ENCODE results near the gene SNX18. TPM values are rescaled to one million over a fixed set of nuclear protein-coding genes. Genes with fewer than 3 reads are reported as not detected.

SNX18 gene
- polyA plus RNA-seq, 1 of the 3 experiments (the other 2 are of a cell fraction) = 4.6 TPM

DNA sequence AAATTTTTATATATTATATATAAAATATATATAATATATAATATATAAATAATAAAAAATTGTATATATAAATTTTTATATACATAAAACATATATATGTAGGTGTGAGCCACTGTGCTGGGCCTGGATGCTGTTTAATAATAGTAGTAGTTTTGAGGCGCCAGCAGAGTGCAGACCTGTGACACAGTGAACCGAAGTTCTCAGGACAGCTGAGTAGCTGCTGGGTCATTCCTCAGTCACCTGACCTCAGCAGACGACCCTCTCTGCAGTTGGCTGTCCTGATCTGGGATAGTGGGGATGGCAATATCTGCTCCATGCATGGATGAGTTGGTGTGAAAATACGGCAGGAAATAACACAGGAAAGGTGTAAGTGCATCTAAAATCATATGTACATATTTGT is 3.3 kb upstream of the SNX18 start:
- Histone ChIP-seq H3K4me1 (ENCODE audit: control insufficient read depth in 1 of 2, insufficient read depth in 2 of 2, low read depth in 1 of 2, low read length in 1 of 2) (peaks cover 10 to 22% of the 10 kb centered on the region in 2 experiments; a peak in 3 of 4 replicates), H2AFZ (ENCODE audit: low read depth) (no peak overlapping the region), H3K36me3 (replicated peaks in 1 of 2; ENCODE audit: control insufficient read depth in 1 of 2, insufficient read depth in 2 of 2, low read length in 1 of 2) (peaks cover under 1 to 3% of the 10 kb centered on the region in 2 experiments), H3K9me3 (no peaks in the 10 kb centered on the region), H4K20me1 (ENCODE audit: insufficient read depth) (no peaks in the 10 kb centered on the region), H3K4me2 (no peak overlapping the region), H3K4me3 (ENCODE audit: low read depth in 2 of 2, low read length in 1 of 2) (no peak overlapping the region), H3K9ac (no peak overlapping the region), H3F3A (replicated peaks; ENCODE audit: insufficient read depth) (no peaks in the 10 kb centered on the region), H3K79me2 (ENCODE audit: insufficient read depth) (peaks cover 3% of the 10 kb centered on the region; the same call in 1 of the 2 replicates), H3K27ac (ENCODE audit: low read depth in 2 of 2, low read length in 1 of 2) (peak overlapping the region; percentile 16 to 19; a peak in 2 of 4 replicates), H3K9me2 (no peaks in the 10 kb centered on the region), H3K27me3 (ENCODE audit: insufficient read depth) (no peaks in the 10 kb centered on the region)
- TF ChIP-seq NFIC (IDR thresholded peaks at IDR 0.05; ENCODE audit: borderline replicate concordance) (no peak), RAD21 (IDR thresholded peaks at IDR 0.05; ENCODE audit: low read length) (peak; percentile 51)
- DNase-seq = no peak
- CTCF ChIA-PET = interaction anchor here (0.5 to 1.4 kb wide), 6 partner anchors 10 to 384 kb away, joined by 3 to 11 read pairs (median 4); no protein-coding TSS in a partner anchor
- POLR2A ChIA-PET = no interaction called here
- whole genome bisulfite sequencing (ENCODE audit: low lambda C conversion rate) = 26% methylated on average over 4 of the region's 4 CpGs

DNA sequence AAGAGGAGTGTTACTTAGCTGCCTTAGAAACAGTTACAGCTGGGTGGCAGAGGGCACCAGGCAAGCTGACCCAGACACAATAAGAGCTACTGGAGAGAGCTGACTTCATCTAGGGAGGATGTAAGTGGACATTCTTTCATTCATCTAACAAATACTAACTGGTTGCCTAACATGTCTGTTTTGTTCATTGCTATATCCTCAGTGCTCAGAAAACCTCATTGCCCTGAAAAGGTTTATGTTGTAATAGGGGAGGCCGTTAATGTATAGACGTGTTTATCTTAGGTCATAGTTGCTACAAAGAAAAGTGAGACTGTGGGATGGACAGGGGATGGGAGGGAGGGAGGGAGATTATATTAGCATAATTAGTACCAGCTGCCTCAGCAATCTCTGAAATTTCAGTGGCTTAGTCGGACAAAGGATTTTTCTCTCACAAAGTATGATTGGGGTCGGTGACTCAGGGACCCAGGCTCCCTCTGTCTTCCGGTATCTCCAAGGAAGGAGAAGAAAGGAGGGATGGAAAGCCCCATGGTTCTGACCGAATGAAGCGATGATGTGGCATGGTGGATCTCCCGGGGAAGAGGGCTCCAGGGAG is 2.6 kb upstream of the SNX18 start:
- CTCF ChIA-PET = interaction anchor here (0.5 to 1.4 kb wide), 6 partner anchors 10 to 383 kb away, joined by 3 to 11 read pairs (median 4); no protein-coding TSS in a partner anchor
- Histone ChIP-seq H3K27me3 (ENCODE audit: insufficient read depth) (no peaks in the 10 kb centered on the region), H3K9me3 (no peaks in the 10 kb centered on the region), H4K20me1 (ENCODE audit: insufficient read depth) (no peaks in the 10 kb centered on the region), H3K27ac (ENCODE audit: low read depth in 2 of 2, low read length in 1 of 2) (peak overlapping the region; percentile 16 to 49; a peak in 2 of 4 replicates), H3K79me2 (ENCODE audit: insufficient read depth) (peaks cover 8% of the 10 kb centered on the region; the same call in 1 of the 2 replicates), H3F3A (replicated peaks; ENCODE audit: insufficient read depth) (no peaks in the 10 kb centered on the region), H3K4me2 (no peak overlapping the region), H3K4me3 (ENCODE audit: low read depth in 2 of 2, low read length in 1 of 2) (no peak overlapping the region), H3K9ac (no peak overlapping the region), H3K4me1 (ENCODE audit: control insufficient read depth in 1 of 2, insufficient read depth in 2 of 2, low read depth in 1 of 2, low read length in 1 of 2) (peaks cover 14 to 26% of the 10 kb centered on the region in 2 experiments; a peak in 3 of 4 replicates), H3K9me2 (no peaks in the 10 kb centered on the region), H3K36me3 (replicated peaks in 1 of 2; ENCODE audit: control insufficient read depth in 1 of 2, insufficient read depth in 2 of 2, low read length in 1 of 2) (peaks cover 4 to 6% of the 10 kb centered on the region in 2 experiments), H2AFZ (ENCODE audit: low read depth) (0 out of 2 replicates have a peak overlapping the region, but pooled peaks have one; percentile 50)
- WGBS (ENCODE audit: low lambda C conversion rate) = 55% methylated on average over 8 of the region's 8 CpGs
- no peak for DNase-seq
- POLR2A ChIA-PET = no interaction called here
- no peak for TF ChIP-seq RFX5 (IDR thresholded peaks at IDR 0.05; ENCODE audit: low read length)
- TF ChIP-seq TCF12 (IDR thresholded peaks at IDR 0.05) = peak; percentile 61; the same call in 1 of the 2 replicates

DNA sequence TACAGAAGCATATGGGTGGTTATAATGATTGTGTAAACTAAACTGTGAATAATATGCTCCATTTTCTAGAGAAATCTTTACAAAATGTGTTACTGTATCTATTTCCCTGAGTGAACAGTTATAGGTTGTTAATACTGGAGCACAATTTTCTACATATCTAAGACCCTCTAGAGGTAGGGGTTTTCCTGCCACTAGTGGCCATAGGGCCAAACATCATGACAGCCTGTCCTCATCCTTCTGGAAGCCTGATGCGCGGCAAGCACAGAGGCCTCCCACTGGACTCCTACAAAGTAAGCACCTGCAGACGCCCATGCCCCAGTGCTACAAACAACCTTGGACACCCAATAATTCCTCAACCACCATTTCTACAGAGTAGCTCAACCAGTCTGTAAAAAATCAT is 1.9 kb upstream of the SNX18 start:
- Histone ChIP-seq H3K79me2 (ENCODE audit: insufficient read depth) (peaks cover 8% of the 10 kb centered on the region; the same call in 1 of the 2 replicates), H3K4me1 (ENCODE audit: control insufficient read depth in 1 of 2, insufficient read depth in 2 of 2, low read depth in 1 of 2, low read length in 1 of 2) (peaks cover 15 to 30% of the 10 kb centered on the region in 2 experiments; a peak in 3 of 4 replicates), H4K20me1 (ENCODE audit: insufficient read depth) (no peaks in the 10 kb centered on the region), H2AFZ (ENCODE audit: low read depth) (no peak overlapping the region), H3K27me3 (ENCODE audit: insufficient read depth) (no peaks in the 10 kb centered on the region), H3K4me3 (ENCODE audit: low read depth in 2 of 2, low read length in 1 of 2) (no peak overlapping the region), H3K4me2 (no peak overlapping the region), H3K9ac (no peak overlapping the region), H3K27ac (ENCODE audit: low read depth in 2 of 2, low read length in 1 of 2) (peak overlapping the region in 1 of 2 experiments; percentile 49; a peak in 2 of 4 replicates), H3K9me3 (no peaks in the 10 kb centered on the region), H3K9me2 (no peaks in the 10 kb centered on the region), H3K36me3 (replicated peaks in 1 of 2; ENCODE audit: control insufficient read depth in 1 of 2, insufficient read depth in 2 of 2, low read length in 1 of 2) (peaks cover 4 to 6% of the 10 kb centered on the region in 2 experiments), H3F3A (replicated peaks; ENCODE audit: insufficient read depth) (no peaks in the 10 kb centered on the region)
- WGBS (ENCODE audit: low lambda C conversion rate) = 89% methylated on average over 3 of the region's 3 CpGs
- POLR2A ChIA-PET = no interaction called here
- no peak for DNase-seq
- CTCF ChIA-PET = interaction anchor here (0.8 to 5.3 kb wide), 8 partner anchors 17 to 380 kb away, joined by 3 to 158 read pairs (median 10); no protein-coding TSS in a partner anchor
- no peak for TF ChIP-seq FOXJ3 (CRISPR knock-in tag; IDR thresholded peaks at IDR 0.05)
- TF ChIP-seq, protein P1, sequence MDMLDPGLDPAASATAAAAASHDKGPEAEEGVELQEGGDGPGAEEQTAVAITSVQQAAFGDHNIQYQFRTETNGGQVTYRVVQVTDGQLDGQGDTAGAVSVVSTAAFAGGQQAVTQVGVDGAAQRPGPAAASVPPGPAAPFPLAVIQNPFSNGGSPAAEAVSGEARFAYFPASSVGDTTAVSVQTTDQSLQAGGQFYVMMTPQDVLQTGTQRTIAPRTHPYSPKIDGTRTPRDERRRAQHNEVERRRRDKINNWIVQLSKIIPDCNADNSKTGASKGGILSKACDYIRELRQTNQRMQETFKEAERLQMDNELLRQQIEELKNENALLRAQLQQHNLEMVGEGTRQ (IDR thresholded peaks at IDR 0.05; ENCODE audit: borderline replicate concordance, low read depth, low read length) = no peak
- no peak for TF ChIP-seq SMC3 (IDR thresholded peaks at IDR 0.05; ENCODE audit: low read depth, low read length)
- TF ChIP-seq FOXM1 (IDR thresholded peaks at IDR 0.05; ENCODE audit: low read depth) = no peak
- no peak for TF ChIP-seq MXI1 (IDR thresholded peaks at IDR 0.05; ENCODE audit: low read depth, low read length)
- TF ChIP-seq YY1 (IDR thresholded peaks at IDR 0.05; ENCODE audit: low read depth) = no peak
- no peak for TF ChIP-seq ELF1 (IDR thresholded peaks at IDR 0.05)
- TF ChIP-seq, protein P2, sequence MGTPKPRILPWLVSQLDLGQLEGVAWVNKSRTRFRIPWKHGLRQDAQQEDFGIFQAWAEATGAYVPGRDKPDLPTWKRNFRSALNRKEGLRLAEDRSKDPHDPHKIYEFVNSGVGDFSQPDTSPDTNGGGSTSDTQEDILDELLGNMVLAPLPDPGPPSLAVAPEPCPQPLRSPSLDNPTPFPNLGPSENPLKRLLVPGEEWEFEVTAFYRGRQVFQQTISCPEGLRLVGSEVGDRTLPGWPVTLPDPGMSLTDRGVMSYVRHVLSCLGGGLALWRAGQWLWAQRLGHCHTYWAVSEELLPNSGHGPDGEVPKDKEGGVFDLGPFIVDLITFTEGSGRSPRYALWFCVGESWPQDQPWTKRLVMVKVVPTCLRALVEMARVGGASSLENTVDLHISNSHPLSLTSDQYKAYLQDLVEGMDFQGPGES (IDR thresholded peaks at IDR 0.05; ENCODE audit: low read depth, low read length) = no peak
- no peak for TF ChIP-seq RCOR1 (IDR thresholded peaks at IDR 0.05; ENCODE audit: low read length)
- no peak for TF ChIP-seq FOSL2 (IDR thresholded peaks at IDR 0.05; ENCODE audit: borderline replicate concordance, low read depth)
- TF ChIP-seq, protein P3, sequence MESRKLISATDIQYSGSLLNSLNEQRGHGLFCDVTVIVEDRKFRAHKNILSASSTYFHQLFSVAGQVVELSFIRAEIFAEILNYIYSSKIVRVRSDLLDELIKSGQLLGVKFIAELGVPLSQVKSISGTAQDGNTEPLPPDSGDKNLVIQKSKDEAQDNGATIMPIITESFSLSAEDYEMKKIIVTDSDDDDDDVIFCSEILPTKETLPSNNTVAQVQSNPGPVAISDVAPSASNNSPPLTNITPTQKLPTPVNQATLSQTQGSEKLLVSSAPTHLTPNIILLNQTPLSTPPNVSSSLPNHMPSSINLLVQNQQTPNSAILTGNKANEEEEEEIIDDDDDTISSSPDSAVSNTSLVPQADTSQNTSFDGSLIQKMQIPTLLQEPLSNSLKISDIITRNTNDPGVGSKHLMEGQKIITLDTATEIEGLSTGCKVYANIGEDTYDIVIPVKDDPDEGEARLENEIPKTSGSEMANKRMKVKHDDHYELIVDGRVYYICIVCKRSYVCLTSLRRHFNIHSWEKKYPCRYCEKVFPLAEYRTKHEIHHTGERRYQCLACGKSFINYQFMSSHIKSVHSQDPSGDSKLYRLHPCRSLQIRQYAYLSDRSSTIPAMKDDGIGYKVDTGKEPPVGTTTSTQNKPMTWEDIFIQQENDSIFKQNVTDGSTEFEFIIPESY (IDR thresholded peaks at IDR 0.05; ENCODE audit: borderline replicate concordance, low read depth) = no peak
- TF ChIP-seq MEF2A (IDR thresholded peaks at IDR 0.05; ENCODE audit: borderline replicate concordance, low read depth) = no peak
- no peak for TF ChIP-seq NRF1 (IDR thresholded peaks at IDR 0.05; ENCODE audit: low read depth, low read length)
- TF ChIP-seq TAF1 (IDR thresholded peaks at IDR 0.05; ENCODE audit: borderline replicate concordance, low read depth, low read length) = no peak
